ENCODE data around the gene NDUFS8.
A peak's percentile ranks its signal among the peaks of the same experiment; 100 is the strongest.

Gene NDUFS8

DNA sequence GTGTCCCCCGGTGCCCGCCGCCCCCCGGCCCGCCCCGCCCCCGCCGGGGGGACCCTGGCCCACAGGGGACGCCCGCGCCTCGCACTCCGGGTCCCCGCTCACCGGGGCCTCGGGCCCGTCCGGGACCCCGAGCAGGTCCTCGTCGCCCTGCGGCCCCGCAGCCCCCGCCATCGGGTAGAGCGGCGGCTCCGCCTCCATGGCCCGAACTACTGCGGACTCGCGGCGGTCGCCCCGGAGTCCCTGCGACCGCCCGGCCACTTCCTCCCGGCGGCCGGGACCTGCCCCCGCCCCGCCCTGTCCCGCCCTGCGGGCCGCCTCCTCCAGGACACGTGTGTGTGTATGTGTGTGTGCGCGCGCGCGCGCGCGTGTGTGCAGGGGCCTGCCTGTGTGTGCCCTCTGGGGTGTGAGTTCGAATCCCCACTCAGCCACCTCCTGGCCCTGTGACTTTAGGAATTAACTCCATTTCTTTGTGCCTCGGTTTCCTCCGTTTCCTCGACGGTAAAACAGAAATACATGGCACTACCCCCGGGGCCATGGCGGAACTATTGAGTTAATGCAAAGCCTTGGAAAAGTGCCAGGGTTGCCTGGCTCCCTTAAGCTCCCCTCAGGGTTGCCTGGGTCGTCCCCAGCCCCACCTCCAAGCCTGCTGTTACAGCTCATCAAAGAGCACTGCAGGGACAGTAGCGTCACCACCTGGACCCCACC, 26.5 kb upstream of the NDUFS8 start, which contains the start of gene UNC93B1:
Gene UNC93B1 (minus strand): TSS at position 252 of the 705 bp plus-strand sequence. CDS start 54 bp downstream, at position 198.
- peak; percentile 20 for DNase-seq

DNA sequence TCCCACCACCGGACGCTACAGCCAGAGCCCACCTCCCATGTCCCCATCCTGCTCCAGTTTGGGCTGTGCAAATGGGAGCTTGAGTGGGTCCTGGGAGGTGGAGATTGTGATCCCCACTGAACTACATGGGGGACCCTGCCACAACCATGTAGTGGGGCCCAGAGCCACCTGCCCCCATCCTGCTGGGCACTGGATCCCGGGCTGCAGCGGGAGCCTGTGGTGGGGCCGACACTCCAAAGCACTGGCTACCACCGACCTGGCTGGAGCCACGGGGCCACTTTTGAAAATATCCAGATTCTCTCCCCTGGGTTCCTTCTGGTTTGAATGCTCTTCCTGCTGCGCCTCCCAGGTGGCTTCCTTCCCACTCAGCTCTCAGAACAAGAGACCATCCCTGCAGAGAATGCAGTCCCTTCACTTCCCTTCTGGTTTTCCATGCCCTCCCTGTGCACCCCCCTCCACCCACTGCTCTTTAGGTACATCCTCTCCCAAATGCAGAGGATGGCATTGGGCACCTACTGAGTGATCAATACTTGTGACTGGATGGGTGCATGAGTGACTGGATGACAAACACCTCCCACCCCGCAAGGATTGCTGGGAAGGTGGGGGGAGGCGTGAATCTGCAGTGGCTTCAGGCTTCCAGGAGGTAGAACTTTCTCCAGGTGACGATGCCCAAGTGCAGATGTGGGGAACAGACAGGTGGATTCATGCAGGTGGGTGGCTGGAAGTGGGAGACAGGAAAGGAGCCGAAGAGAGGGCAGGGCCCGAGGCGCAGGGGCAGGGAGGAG, 25.7 kb upstream of the NDUFS8 start:
- DNase-seq, result no peak

DNA sequence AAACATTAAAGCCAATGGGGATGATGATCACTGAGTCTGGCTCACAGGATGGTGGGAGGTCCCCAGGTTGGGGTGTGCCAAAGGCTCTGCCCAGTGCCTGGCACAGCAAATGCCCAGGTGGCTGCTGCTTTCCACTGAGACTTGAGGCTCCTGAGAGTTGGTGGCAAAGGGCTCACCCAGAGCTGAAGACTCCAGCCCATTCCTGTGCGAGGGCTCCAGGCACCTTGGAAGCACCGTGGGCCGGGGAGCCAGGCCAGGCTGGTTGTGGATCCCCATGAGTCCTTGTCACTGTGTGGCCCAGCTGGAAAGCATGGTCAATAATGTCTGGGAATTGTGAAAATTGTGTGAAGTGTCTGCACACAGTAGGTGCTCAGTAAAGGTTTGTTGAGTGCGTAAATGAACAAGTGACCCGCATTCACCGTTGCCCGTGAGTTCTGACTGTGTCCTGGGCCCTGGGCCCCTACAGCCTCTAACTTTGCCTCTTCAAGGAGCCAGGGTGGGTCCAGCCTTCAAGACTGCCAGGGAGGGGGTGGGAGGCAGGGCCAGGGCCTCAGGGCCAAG, 23.8 kb upstream of the NDUFS8 start:
- DNase-seq, result no peak

DNA sequence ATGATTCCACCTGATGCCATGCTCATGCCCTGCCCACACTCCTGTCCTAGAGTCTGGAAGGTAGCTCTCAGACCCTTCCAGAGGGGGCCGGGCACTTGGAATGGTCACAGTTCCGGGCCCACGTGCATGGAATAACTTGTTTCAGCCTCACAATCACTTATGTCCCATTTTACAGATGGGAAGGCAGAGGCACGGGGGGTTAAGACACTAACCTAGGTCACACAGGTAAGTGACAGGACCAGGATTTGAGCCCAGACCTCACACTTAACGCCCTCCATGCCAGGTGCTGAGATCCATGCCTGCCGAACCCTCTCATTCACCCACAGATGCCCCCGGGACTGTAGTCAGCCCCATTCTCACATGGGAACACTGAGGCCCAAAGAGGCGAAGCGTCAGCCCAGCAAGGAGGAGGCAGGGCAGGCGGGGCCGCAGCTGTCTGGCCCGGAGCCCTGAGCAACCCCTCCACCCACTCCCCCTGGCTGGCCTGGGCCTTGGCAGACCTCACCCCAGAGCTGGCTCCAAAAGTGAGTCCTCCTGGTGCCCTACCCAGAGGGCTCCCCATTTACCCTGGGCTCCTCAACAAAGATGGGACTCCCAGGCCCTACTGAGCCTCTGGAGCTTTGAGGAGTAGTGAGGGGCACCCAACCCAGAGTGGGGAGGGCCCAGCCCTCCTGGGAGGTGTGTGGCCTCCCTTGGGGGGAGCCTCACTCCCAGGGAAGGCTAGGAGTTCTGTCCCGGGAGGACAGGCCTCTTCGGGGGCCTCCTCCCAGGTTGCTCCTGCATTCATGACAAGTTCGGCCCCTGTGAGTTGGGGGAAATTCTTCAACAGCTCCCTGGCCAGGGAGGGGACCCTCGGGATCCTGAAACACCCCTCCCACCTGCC, 22.7 kb upstream of the NDUFS8 start:
- DNase-seq, result no peak

DNA sequence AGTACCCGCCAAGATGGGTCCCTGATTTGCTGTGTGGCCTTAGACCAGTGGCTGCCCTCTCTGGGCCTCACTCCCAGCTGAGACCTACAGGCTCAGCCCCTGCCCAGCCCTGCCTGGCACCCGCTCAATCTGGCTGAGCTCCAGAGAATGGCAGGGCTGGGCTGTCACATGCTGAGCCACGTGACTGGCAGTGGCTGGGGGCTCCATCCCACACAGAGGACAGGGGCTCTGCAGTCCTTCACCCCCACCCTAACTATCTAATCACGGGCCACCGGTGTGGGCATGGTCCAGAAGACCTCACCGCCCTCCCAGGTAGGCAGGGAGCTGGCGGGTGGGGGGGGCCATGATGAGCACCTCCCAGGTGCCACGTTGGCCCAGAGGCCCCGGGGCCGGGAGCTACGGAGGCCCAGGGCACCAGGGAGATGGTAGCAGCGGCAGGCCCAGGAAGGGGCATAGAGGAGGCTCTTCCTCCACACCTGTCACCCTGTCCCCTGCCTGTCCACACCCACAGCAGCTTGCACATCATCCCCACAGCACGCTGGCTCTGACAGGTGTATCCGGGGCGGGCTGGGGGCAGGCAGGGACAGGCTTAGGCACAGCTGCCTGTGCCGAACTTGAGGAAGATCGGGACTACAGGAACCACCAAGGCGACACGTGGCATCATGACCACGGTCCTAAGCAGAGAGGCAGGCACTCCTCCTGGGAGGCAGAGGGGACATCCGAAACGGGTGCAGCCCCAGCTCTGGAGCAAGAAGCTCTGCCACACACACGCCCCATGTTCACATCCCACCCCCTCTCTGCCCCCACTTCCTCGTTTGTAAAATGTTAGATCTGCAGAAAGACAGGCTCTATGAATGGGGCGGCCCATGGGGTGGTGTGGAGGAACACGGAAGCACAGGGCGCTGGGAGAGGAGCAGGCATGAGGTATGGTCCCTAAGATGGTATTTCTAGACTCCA, 21.8 kb upstream of the NDUFS8 start:
- peak; percentile 36 for DNase-seq

DNA sequence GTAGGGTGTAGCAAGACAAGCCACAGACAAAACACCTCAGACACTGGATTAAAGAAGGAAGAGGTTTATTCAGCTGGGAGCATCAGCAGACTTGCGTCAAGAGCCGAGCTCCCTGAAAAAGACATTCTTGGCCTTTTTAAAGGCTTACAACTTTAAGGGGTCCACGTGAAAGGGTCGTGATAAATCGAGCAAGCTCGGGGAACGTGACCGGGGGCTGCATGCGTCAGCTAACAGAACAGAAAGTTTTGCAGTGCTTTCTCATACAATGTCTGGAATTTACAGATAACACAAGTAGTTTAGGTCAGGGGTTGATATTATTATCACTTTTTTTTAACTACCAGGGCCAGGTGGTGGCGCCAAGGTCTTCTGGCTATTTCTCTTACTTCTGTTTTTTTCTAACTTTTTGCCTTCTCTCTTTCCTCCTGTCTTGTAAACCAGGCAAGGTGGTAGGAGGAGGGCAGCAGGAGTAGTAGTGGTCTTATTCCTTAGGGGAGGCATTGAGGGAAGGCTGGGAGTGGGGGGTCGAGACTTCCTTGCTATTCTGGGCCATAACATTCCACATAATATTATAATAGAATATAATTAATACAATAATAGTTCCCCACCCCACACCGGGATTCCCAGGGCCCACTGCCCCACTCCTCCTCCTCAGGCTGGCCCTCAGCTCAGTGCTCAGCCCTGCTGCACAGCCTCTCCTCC, 20.9 kb upstream of the NDUFS8 start:
- DNase-seq, result no peak

DNA sequence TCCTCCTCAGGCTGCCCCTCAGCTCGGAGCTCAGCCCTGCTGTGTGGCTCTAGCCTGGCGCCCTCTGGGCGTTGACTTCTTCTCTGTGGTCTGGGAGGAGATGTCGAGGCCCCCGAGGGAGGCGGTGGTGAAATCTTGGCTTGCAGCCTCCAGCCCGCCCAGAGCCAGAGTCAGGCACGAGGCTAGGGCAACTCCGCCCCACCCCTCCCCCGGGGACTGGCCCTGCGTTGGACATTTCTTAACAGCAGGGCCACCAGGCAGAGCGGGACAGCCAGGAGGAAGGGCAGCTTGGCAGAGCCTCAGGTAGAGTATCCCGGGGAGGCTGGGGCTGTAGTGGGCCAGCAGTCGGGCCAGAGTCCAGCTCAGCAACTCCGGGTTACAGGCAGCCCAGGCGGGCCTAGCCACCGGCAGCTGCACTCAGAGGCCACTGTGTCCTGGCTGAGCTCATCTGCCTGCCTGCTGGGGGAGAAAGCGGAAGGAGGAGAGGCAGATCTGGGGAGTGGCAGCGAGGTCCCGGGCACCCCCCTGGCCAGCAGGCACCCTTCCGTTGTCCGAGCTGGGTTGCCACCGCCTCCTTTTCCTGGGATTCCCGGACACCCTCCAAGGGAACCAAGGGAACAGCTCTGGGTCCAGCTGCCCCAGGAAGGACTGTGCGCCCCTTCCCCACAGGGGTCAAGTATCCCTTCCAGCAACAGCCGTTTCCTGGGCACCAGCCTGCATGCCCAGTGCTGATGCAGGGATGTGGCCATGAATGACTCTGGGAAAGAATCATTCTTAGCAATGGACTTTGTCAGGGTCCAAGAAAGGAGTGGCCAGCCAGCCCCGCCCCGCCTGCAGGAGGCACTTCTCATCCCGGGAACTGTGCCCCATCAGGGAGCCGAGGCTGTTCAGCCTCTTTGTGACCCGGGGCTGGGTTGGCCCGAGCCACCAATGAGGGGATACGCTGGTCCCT, 20.1 kb upstream of the NDUFS8 start, which contains the start of gene ALDH3B1:
Gene ALDH3B1 (plus strand): TSS at position 238 of the 952 bp plus-strand sequence. CDS start 4,971 bp downstream, outside the sequence.
- peak; percentile 43 for DNase-seq

DNA sequence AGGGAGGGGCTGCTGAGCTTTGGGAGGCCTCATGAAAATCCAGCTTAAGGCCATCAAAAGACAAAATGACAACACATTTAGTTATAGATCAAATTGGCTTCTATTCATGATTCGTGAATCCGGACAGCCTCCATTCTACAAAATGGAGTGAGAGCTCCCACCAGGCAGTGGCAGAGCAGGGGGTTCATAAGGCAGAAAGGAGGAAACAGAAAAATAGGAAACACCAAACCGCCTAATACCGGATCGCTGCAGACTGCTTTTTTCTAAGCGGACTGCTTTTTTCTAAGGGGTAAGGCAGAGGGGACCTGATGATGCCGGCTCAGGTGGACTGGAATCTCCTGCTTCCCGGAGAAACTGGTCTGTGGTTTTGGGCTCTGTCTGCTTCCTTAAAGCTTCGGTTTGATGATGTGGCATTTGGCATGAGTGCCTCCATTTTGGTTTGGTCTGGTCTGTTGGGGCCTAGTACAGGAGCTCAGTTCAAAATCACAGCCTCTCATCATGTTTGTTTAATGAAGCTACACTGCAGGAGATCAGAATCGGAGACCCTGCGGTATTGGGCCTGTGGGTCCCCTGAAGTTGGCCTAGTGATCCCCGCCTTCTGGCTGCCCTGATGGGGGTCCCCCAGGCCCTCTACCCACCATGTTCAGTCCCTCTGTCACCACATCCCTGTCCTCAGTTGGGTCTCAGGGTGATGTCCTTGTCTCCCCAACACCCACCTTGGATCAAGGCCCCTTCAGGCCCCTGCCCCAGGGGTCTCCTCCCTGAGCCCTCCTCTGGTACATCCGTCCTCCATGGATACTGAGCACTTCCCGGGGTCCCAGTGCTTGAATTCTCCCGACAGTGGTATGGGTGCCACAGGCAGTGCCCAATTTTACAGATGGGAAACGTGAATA, 19.2 kb upstream of the NDUFS8 start:
- DNase-seq, result no peak

DNA sequence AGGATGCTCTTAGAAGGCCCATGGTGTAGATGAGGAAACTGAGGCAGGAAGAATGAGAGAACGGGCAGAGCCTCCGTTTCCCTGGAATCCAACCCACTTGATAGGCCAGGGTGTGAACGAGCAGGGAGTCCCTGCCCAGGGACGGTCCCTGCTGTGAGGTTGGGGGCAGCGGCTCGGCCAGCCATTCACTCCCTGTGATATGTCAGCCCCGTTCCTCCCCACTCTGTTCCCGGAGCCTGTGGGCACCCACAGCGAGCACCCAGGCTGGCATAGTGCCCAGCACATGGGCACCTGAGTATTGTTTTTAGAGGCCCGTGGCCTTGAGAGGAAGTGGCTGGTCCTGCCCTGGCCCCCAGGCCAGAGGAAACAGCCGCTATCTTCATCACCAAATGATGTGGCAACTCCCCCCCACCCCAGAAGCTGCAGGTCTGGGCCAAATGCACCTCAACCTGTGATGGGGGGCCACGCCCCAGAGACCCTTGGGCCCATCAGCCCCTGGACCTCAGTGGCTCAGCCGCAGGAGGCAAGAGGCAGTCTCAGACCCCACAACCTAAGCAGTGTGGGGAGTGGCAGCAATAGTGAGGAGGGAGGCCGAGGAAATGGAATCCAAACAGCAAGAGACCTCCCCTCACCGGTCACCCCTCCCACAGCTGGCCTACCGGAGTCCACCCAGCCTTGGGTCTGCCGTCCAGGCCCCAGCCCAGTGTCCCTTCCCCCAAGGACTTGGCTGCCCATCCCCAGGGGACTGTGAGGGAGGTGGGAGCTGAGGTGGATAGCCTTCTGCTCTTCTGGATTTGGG, 18.2 kb upstream of the NDUFS8 start:
- DNase-seq, result no peak

DNA sequence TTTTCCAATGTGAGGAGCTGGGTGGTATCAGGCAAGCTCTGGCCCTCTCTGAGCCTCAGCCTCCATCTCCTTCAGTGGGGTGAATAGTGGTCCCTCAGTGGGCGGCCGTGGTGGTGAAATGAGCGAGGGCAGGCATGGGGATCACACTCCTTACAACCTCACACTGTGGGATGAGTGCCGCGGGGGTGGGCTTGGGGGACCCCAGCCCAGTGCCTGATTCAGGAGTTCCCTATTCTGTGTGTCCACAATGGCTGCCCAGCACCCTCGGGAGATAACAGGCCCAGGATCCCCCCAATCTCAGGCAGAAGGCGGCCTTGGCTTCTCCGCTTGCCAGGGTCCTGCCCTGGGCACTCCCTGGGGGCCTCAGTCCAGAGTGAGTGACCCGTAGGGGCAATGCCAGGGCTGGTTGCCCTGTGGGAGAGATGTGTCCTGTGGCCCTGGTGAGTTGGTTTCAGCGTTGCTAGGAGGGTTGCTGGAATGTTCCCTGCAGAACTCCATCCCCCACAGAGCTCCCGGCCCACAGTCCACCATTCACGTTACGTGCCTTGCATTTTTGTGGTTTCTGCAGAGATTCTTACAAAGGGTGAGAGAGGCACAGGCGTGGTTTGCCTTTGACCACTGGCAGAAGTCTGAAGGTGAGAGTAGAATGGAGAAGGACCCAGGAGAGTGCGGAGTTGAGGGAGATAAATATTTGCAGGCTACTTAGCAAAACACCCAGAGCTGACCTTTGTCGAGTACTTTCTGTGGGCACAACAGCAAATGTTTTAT, 17.5 kb upstream of the NDUFS8 start:
- DNase-seq, result no peak

DNA sequence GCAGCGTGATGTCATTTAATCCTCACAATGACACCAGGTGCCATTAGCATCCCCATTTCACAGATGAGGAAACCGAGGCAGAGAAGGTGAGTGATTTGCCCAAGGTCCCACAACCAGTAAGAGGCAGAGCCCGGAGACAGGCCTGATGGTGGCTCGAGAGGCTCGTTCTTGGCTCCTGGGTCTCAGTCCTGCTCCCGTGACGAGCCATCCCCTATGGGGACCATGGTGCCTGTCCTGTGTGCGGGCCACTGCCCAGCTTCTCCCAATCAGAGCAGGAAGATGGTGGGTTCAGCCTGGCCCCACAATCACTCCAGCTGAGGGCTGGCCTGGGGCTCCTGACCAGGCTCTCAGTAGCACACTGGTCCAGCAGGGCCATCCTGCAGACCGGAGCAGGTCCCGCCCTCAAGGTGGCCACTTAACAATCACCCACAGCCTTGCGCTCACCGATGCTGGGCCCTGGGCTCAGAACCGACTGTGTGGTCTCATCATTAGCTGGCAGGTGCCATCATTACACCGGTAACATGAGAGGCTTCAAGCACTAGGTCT, 16.8 kb upstream of the NDUFS8 start:
- no peak for DNase-seq

DNA sequence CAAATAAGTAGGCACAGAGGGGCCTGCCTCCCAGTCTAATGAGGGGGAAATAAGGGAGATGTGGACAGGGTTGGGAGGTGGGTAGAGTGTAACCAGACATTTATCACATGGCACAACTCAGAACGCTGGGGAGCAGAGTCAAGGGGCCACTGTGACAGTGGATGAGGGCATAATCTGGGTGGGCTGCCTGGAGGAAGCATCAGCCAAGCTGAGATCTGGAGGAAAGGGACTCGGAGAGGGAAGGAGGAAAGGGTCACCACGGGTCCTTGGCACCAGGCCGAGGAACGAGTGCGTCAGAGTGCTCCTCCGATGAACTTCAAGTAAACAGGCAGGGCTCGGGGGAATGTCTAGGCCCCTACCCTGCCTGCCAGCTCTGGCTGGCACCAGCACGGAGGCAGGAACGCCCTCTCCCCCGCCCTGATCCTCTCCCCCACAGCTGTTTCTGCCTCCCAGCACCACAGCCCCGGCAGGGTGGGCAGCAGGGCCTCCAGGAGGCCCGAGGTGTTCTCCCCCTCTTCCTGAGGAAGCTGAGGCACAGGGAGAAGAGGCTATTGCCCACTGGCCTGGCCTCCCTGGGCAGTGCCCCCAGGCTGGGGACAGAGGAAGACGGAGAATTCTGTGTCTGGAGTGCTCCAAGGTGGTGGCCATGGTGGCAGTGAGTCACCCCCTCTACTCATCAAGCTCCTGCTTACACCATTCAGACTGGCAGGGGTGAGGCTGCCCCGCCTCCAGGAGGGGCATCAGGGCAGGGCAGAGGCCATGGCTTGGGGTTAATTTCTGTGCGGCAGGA, 16.1 kb upstream of the NDUFS8 start:
- no peak for DNase-seq

DNA sequence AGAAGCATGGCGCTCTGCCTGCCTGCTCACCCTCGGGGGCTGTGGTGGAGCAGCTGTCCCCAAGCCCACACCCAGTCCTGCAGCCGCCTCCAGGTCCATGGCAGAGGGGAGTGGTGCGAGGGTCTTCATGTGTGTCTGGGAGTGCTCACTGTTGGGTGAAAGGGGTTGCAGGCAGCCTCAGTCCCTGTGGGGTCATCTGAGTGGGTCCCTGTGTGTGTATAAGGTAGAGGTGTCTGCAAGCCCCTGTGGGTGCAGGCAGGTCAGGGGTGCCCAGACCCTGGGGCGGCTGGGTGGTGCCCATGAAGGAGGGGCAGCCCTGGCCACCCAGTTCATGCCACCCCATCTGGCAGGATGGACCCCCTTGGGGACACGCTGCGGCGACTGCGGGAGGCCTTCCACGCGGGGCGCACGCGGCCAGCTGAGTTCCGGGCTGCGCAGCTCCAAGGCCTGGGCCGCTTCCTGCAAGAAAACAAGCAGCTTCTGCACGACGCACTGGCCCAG, 15.5 kb upstream of the NDUFS8 start:
- DNase-seq, result no peak

DNA sequence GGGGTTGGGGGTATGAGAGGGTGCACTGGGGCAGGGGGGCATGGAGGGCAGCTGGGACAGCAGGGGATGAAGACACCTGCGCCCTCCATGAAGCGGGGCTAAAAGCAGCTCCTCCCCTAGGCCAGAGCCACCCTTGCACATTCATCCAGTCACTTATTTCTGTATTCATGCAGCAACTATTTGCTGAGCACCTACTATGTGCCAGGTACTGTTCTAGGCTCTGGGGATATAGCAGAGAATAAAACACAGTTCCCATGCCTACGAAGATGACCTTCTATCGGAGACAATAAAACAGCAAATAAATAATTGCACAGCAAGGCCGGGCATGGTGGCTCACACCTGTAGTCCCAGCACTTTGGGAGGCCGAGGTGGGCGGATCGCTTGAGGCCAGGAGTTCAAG, 15.0 kb upstream of the NDUFS8 start:
- no peak for DNase-seq

DNA sequence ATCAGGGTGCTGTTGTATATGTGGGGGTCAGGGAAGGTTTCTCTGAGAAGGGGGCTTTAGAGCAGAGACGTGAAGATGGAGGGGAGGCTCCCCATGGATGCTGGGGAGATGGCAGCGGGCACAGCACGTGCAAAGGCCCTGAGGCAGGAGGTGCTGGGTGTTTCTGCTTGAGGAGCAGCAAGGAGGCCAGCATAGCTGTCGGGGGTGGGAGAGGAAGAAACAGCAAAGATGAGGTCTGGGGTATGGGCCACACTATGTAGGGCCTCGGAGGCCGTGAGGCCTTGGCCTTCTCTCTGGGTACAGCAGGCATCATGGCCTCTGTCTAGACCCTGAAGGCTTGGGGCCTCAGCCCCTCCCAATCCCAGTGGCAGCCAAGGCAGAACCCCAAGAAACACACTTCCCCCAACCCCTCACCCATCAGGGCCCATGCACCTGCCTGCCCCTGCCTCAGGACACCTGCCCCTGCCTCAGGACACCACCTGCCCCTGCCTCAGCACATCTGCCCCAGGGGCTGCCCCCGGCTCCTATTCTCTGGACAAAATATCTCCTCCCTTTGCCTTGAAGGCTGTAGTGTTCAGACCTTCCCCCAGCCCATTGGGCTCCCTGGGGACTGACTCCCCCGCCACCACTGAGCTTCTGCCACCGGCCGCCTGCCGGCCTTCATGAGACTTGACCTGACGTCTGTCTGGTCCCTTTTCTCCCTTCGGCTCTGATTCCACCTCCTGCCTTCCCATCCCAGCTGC, 14.1 kb upstream of the NDUFS8 start:
- DNase-seq, result no peak

Data from SHP77 treated with DMSO at 0.1 percent for 48 hours (cell line).